Thoracic aorta (tissue), 2 donors: ENCODE measurements around the gene RBM47. TPM values are rescaled to one million over a fixed set of nuclear protein-coding genes. Genes with fewer than 3 reads are reported as not detected.
"Not testable (repeated sequence)": the region's sequence is repeated elsewhere in the genome, so short reads cannot be mapped to it uniquely, and the experiment has no call there.

Source experiments
- ATAC-seq: fragments of 150-250 bp; one replicate; pipeline ENCODE4 v1.8.0; 2017; ENCODE audit warnings: low read depth; ENCODE audit not compliant: insufficient number of reproducible peaks, low FRiP score
- DNase-seq: peaks from one replicate; pipeline ENCODE4 v3.0.0-alpha.2; 2020; ENCODE audit warnings: low spot score
- H3K27ac ChIP-seq, 2 donors: fragments of 200-600 bp; sonication (generic); 1 replicate in 1 of 2; 2 replicates in 1 of 2; pipeline ENCODE4 v1.5.1; 2016; ENCODE audit warnings: mild to moderate bottlenecking in 2 of 2, moderate library complexity in 2 of 2
- H3K27me3 ChIP-seq: fragments of 200-600 bp; sonication (generic); replicated peaks from 2 replicates; pipeline ENCODE4 v1.6.0; 2016; ENCODE audit warnings: mild to moderate bottlenecking; ENCODE audit not compliant: insufficient read depth
- H3K36me3 ChIP-seq: fragments of 200-600 bp; sonication (generic); one replicate; pipeline ENCODE4 v1.5.1; 2016
- H3K4me1 ChIP-seq, 2 donors: fragments of 200-600 bp; sonication (generic); 1 replicate in 1 of 2; 2 replicates in 1 of 2; pipeline versions ENCODE4 v1.5.1 to v1.6.0; 2016; ENCODE audit warnings: low read depth in 2 of 2, mild to moderate bottlenecking in 1 of 2; ENCODE audit not compliant: control insufficient read depth in 1 of 2
- H3K4me3 ChIP-seq: fragments of 200-600 bp; sonication (generic); 2 replicates; pipeline ENCODE4 v1.5.1; 2016; ENCODE audit warnings: mild to moderate bottlenecking
- H3K9me3 ChIP-seq: fragments of 200-600 bp; sonication (generic); 2 replicates; pipeline ENCODE4 v1.5.1; 2016
- CTCF ChIP-seq: fragments of 200-600 bp; sonication (generic); IDR thresholded peaks from one replicate; pipeline ENCODE4 v1.5.1; 2019; ENCODE audit warnings: antibody characterized with exemption
- total RNA-seq, 2 donors: library from RNA; depleted of rRNA; stranded (reverse); fragments of >200 nt; gene quantifications; one replicate each; pipeline versions ENCODE4 v1.1.0 to v1.2.3, GENCODE V29; 2016

The RBM47 gene
- total RNA-seq, 2 donors from 2014 or later = 31.5 to 56.7 TPM

- H3K4me1 ChIP-seq = no peaks in the 10 kb centered on the region
- no peaks in the 10 kb centered on the region for H3K9me3 ChIP-seq
- DNase-seq (no peak), ATAC-seq (no peak)
- TF ChIP-seq CTCF = no peak
- no peaks in the 10 kb centered on the region for H3K27me3 ChIP-seq
- no peak overlapping the region for H3K4me3 ChIP-seq
- no peaks in the 10 kb centered on the region for H3K36me3 ChIP-seq
- no peak overlapping the region for H3K27ac ChIP-seq
Observed at GRCh38 chr4:40552536-40552935, 77.1 kb downstream of the RBM47 start.

GRCh38 chr4:40551568-40552136, 78.0 kb downstream of the RBM47 start:
- Histone ChIP-seq H3K4me3 (peak overlapping the region; percentile 62), H3K27ac (peak overlapping the region in 1 of 2 donors; percentile 26)
- H3K4me1 ChIP-seq, H3K36me3 ChIP-seq, H3K9me3 ChIP-seq, DNase-seq, ATAC-seq, H3K27me3 ChIP-seq: not testable (repeated sequence)

- H3K4me1 ChIP-seq = no peaks in the 10 kb centered on the region
Observed at GRCh38 chr4:40550948-40551462, 78.7 kb downstream of the RBM47 start.

GRCh38 chr4:40550196-40550595, 79.5 kb downstream of the RBM47 start:
- no peak for TF ChIP-seq CTCF
- no peaks in the 10 kb centered on the region for H3K9me3 ChIP-seq
- DNase-seq = no peak
- H3K27ac ChIP-seq = no peak overlapping the region
- H3K4me3 ChIP-seq = no peak overlapping the region
- no peaks in the 10 kb centered on the region for H3K27me3 ChIP-seq
- ATAC-seq = no peak
- H3K4me1 ChIP-seq = no peaks in the 10 kb centered on the region
- no peaks in the 10 kb centered on the region for H3K36me3 ChIP-seq

More at GRCh38 chr4:40550948-40551462, 78.7 kb downstream of the RBM47 start:
- Histone ChIP-seq H3K27me3 (no peaks in the 10 kb centered on the region), H3K9me3 (no peaks in the 10 kb centered on the region), H3K4me3 (peak overlapping the region; percentile 62), H3K27ac (peak overlapping the region in 1 of 2 donors; percentile 26), H3K36me3 (no peaks in the 10 kb centered on the region)
- no peak for DNase-seq
- no peak for TF ChIP-seq CTCF
- no peak for ATAC-seq

- no peak for DNase-seq
- no peak for TF ChIP-seq CTCF
- ATAC-seq = no peak
- Histone ChIP-seq H3K4me3 (no peak overlapping the region), H3K9me3 (no peaks in the 10 kb centered on the region), H3K4me1 (no peaks in the 10 kb centered on the region), H3K36me3 (no peaks in the 10 kb centered on the region), H3K27ac (no peak overlapping the region), H3K27me3 (no peaks in the 10 kb centered on the region)
Observed at GRCh38 chr4:40548256-40548655, 81.4 kb downstream of the RBM47 start.

GRCh38 chr4:40547789-40548132, 81.9 kb downstream of the RBM47 start:
- Histone ChIP-seq H3K36me3 (no peaks in the 10 kb centered on the region), H3K4me1 (no peaks in the 10 kb centered on the region), H3K4me3 (no peak overlapping the region), H3K27ac (no peak overlapping the region), H3K9me3 (no peaks in the 10 kb centered on the region), H3K27me3 (no peaks in the 10 kb centered on the region)
- DNase-seq (no peak), ATAC-seq (no peak)
- TF ChIP-seq CTCF = no peak
